GM18907 (cell line): ENCODE measurements around the gene GPS1.

Experiments
- ATAC-seq: cut with Tn5 transposase; IDR thresholded peaks from one replicate; pipeline ENCODE4 v1.9.1; 2021; ENCODE audit warnings: mild to moderate bottlenecking, moderate library complexity; ENCODE audit not compliant: unreplicated experiment

GPS1 gene

DNA sequence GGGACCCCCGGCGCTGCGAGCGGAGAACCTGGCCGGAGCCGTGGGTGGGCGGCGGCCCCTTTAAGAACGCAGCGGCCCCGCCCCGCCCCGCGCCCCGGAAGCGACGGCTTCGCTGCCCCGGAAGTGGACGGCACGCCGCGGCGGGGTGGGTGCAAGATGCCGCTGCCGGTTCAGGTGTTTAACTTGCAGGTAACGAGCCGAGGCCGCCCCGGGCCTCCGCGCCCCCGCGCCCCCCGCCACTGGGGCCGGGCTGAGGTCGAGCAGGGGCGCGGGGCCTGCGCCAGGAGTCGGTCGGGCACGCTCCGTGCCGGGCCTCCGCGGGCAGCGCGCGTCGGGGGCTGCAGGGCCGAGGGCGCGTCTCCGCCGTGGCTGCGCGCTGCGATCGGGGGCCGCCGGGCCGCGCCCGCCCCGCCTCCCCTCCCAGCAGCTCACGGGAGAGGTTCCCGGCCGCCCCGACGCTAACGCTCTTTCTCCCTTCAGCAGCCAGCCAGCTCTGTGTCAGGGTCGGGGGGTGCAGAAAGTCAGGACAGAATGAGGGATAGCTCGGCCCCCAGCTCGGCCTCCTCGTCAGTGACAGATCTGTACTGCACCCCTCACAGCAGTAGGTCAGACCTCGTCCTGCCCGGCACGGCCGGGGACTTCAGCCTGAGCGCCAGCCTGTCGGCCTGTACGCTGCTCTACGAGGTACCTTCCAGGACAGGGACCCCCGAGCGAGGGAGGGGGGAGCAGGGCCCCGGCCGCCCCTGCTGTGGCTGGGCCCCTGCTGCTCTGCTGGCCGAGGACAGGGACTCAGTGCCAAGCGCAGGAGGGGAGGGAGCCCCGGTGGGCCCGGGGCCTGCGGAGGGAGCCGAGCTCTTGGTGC lies at the start of gene GPS1, which contains the start of gene RFNG:
Gene GPS1, plus strand, starts transcription at position 123 of the 862 bp plus-strand sequence. Its CDS starts 34 bp downstream, at position 157.
Gene RFNG, minus strand, starts transcription at position 36 of the 862 bp plus-strand sequence. CDS start 45 bp downstream, outside the sequence.
- ATAC-seq: peak; percentile 57

DNA sequence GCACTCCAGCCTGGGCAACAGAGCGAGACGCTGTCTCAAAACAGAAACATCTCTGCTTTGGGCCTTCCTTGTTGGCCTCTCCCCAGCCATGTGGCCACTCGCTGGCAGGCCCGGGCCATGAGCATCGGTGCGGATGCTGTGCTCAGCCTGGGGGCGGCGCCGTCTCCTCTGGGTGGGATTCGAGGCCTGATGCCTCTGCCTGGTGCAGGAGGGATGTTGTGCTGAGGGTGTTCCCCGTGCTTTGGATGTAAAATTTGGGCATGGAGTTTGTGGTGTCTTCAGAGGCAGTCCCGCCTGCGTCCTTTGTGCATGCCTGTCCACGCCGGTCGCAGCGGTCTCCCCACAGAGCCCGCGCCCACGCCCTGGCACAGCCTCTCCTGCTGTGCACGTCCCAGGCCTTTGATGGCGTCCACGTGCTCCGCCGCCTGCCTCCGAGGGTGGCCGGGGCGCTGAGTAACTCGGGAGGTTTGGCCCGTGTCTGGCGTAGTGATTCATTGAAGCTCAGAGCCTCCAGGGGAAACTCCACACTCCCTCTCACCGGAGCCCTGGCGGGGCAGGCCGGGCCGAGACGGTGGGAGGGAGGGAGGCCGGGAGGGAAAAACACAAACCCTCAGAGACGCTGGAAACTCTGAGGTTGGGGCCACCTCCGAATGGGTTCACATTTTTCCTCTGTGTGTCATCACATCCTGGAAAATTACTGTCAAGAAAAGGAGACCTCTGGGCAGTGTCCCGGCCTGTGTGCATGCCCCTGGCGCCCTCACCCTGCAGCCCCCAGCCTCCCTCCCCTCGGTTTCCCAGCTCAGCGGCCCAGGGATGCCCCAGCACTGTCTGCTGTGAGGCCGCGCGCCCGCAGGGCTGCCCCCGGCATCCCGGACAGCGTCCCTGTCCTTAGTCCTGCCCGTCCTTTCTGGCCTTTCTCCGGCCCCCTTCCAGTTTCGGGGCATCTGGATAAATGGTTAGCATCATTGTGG lies 48.0 kb upstream of the GPS1 start:
- no peak for ATAC-seq

- ATAC-seq: no peak
Observed at GRCh38 chr17:82004517-82005455, 46.9 kb upstream of the GPS1 start.

DNA sequence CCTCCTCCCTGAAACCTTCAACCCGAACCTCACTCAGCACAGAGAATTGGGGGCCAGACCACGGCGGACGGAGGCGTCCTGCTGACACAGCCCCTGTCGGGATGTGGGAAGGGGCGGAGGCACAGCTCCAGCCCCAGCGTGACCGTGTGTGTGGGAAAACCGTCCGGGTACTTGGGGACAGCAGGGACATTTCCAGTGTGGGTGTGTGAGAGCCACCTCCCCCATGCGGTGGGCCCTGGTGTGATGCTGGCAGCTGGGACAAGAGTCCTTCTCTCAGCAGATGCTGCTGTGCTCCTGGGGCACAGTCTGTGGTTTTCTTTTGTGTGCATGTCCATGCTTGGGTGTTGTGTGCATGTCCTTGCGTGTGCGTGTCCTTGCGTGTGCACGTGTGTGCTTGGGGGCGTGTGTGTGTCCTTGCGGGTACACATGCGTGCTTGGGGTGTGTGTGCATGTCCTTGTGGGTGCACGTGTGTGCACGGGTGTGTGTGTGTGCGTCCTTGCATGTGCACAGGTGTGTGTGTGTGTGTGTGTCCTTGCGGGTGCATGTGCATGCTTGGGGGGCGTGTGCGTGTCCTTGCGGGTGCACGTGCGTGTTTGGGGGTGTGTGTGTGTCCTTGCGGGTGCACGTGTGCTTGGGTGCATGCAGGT lies 45.9 kb upstream of the GPS1 start:
- ATAC-seq: no peak

- ATAC-seq: no peak
Observed at GRCh38 chr17:82006468-82007227, 45.0 kb upstream of the GPS1 start.

DNA sequence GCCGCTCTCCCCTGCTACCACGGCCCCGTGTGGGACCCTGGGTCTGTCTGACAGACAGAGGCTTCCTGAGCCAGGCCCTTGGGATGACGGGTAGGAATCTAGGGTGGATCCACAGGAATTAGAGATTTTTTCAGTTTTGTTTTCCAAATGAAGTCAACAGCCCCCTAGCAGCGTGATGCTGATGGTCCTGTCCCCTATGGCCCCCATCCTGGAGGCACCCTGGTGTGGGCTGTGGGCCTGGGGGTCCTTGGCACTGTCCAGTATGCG lies 44.5 kb upstream of the GPS1 start:
- no peak for ATAC-seq

GRCh38 chr17:82007495-82008257 lies 44.0 kb upstream of the GPS1 start:
- no peak for ATAC-seq

DNA sequence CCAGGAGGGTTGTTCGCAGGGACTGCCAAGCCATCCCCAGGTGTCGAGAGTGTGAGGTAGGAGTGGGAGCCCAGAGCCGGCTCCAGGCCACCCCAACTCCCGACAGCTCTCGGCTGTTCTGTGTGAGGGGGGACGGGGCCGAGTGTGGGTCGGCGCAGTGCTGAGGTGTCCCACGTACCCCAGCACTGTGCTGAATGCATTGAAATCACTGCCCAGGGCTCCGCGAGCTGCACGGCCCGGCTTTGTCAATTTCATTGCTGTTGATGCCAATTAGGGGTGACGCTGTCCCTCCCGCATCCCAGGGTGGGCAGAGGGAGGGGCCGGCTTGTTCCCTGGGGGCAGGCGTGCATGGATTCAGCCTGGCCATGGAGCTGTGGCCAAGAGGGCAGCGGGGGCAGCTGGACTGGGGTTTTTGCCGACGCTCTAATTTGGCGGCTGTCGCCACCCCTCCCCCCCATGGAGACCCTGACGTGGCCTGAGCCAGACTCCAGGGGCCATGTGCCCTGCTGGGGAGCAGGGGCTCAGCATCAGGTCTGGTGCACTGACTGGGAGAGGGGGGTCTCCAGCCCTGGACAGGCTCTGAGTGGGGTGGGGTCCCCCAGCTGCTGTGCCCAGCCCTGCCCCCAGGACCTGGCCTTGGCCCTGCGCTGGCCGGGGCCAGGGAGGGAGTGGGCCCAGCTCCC lies 43.3 kb upstream of the GPS1 start:
- no peak for ATAC-seq

DNA sequence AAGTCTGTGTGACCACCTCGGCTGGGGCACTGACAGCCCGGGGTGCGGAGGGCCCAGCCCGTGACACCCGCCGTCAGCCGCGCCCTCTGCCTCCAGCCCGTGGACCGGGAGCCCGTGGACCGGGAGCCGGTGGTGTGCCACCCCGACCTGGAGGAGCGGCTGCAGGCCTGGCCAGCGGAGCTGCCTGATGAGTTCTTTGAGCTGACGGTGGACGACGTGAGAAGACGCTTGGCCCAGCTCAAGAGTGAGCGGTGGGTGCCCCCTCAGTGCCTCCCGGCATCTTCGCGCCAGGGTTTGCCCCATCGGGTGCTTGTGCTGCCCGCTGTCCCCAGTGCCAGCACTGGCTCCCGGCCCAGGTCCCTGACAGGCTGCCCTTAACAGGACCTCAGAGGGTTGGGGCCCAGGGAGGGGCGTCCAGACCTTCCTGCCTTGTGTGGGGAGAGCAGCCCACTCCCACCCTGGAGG lies 42.7 kb upstream of the GPS1 start:
- ATAC-seq: no peak

DNA sequence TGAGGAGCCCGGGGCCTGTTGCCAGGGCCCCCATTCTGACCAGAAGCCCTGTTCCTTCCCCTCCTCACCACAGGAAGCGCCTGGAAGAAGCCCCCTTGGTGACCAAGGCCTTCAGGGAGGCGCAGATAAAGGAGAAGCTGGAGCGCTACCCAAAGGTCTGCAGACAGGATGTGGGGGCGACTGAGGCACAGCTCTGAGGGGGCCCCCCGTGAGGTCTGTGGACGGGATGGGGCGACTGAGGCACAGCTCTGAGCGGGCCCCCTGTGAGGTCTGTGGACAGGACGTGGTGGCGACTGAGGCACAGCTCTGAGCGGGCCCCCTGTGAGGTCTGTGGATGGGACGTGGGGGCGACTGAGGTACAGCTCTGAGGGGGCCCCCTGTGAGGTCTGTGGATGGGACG lies 42.3 kb upstream of the GPS1 start:
- ATAC-seq: no peak

GRCh38 chr17:82010575-82011525 lies 40.8 kb upstream of the GPS1 start:
- ATAC-seq: no peak

GRCh38 chr17:82011617-82012187 lies 40.0 kb upstream of the GPS1 start:
- no peak for ATAC-seq

GRCh38 chr17:82012261-82012639 lies 39.4 kb upstream of the GPS1 start:
- no peak for ATAC-seq

GRCh38 chr17:82012640-82013295 lies 38.9 kb upstream of the GPS1 start:
- ATAC-seq: no peak

DNA sequence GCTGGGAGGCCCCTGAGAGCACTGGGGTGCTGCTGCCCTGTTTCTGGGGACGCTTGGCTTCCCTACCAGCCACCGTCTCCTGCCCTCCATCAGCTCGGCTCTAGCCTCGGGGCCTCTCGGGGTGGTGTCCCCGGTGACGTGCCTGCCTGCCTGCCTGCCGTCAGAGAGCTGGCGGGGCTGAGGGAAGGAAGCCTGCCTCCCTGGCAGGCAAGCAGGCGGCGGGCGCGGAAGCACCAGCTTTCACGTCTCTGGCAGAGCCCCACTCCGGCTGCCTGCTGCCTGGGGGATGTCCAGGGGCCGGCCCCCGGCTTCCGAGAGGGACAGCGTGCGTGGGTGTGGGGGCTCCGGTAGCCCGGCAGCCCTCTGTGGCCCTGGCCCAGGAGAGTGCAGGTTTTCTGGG lies 38.4 kb upstream of the GPS1 start:
- ATAC-seq: no peak

- ATAC-seq: no peak
Observed at GRCh38 chr17:82013772-82014321, 37.9 kb upstream of the GPS1 start.
